Activated T-cell treated with anti-CD3 and anti-CD28 coated beads, Interleukin-2, amount 50 U/mL, for 24 hours (primary cell): Measurements from ENCODE around the gene ZNF670.
"Not testable (repeated sequence)": the region's sequence is repeated elsewhere in the genome, so short reads cannot be mapped to it uniquely, and the experiment has no call there.

Experiments used
- DNase-seq: peaks from one replicate; pipeline ENCODE4 v3.0.0-alpha.2; 2020
- H3K27ac Mint-ChIP-seq: 2 replicates; pipeline ENCODE4 v1.8.0; 2020; ENCODE audit warnings: mild to moderate bottlenecking, mixed read lengths
- H3K27me3 Mint-ChIP-seq: 2 replicates; pipeline ENCODE4 v1.8.0; 2020; ENCODE audit warnings: mixed read lengths
- H3K36me3 Mint-ChIP-seq: 2 replicates; pipeline ENCODE4 v1.8.0; 2020; ENCODE audit warnings: low read depth, mixed read lengths
- H3K4me1 Mint-ChIP-seq: 2 replicates; pipeline ENCODE4 v1.8.0; 2020; ENCODE audit warnings: low read depth, mixed read lengths
- H3K4me3 Mint-ChIP-seq: 2 replicates; pipeline ENCODE4 v1.8.0; 2020; ENCODE audit warnings: mild to moderate bottlenecking, moderate library complexity, mixed read lengths
- H3K9me3 Mint-ChIP-seq: 2 replicates; pipeline ENCODE4 v1.8.0; 2020; ENCODE audit warnings: mixed read lengths

Gene ZNF670

GRCh38 chr1:247078258-247079140 is at the start of gene ZNF670:
Gene ZNF670 (minus strand): TSS chr1:247078811. CDS start chr1:247078596, 215 bp downstream.
- peaks cover 48% of the 10 kb centered on the region for H3K36me3 Mint-ChIP-seq
- H3K4me3 Mint-ChIP-seq = peak within 1 kb of the TSS; percentile 94
- DNase-seq = peak; percentile 91
- peaks cover 8% of the 10 kb centered on the region for H3K9me3 Mint-ChIP-seq
- peak within 1 kb of the TSS; percentile 96 for H3K27ac Mint-ChIP-seq
- H3K27me3 Mint-ChIP-seq = peaks cover 7% of the 10 kb centered on the region
- peaks cover 29% of the 10 kb centered on the region for H3K4me1 Mint-ChIP-seq

- H3K4me1 Mint-ChIP-seq, DNase-seq, H3K27me3 Mint-ChIP-seq: not testable (repeated sequence)
- Mint-ChIP-seq H3K4me3 (peak overlapping the region; percentile 84), H3K27ac (peak overlapping the region; percentile 75), H3K36me3 (peaks cover 42% of the 10 kb centered on the region), H3K9me3 (peaks cover 15% of the 10 kb centered on the region)
Observed at GRCh38 chr1:247127519-247128282, 49.1 kb upstream of the ZNF670 start.

GRCh38 chr1:247126601-247127000 is 48.0 kb upstream of the ZNF670 start:
- H3K27ac Mint-ChIP-seq, H3K9me3 Mint-ChIP-seq, H3K4me1 Mint-ChIP-seq, DNase-seq, H3K27me3 Mint-ChIP-seq, H3K4me3 Mint-ChIP-seq: not testable (repeated sequence)
- H3K36me3 Mint-ChIP-seq = peaks cover 31% of the 10 kb centered on the region

- H3K27me3 Mint-ChIP-seq, H3K4me1 Mint-ChIP-seq, H3K4me3 Mint-ChIP-seq, DNase-seq, H3K27ac Mint-ChIP-seq, H3K9me3 Mint-ChIP-seq: not testable (repeated sequence)
- H3K36me3 Mint-ChIP-seq = peaks cover 27% of the 10 kb centered on the region
Observed at GRCh38 chr1:247126166-247126565, 47.6 kb upstream of the ZNF670 start.

GRCh38 chr1:247121382-247121781 is 42.8 kb upstream of the ZNF670 start:
- Mint-ChIP-seq H3K36me3 (peaks cover 3% of the 10 kb centered on the region), H3K4me3 (no peak overlapping the region), H3K9me3 (peaks cover 7% of the 10 kb centered on the region), H3K27me3 (no peaks in the 10 kb centered on the region), H3K4me1 (no peaks in the 10 kb centered on the region), H3K27ac (no peak overlapping the region)
- no peak for DNase-seq

- H3K9me3 Mint-ChIP-seq, H3K4me1 Mint-ChIP-seq, H3K27me3 Mint-ChIP-seq, H3K36me3 Mint-ChIP-seq, H3K4me3 Mint-ChIP-seq, H3K27ac Mint-ChIP-seq, DNase-seq: not testable (repeated sequence)
Observed at GRCh38 chr1:247120408-247120668, 41.7 kb upstream of the ZNF670 start.

GRCh38 chr1:247119600-247120407 is 41.2 kb upstream of the ZNF670 start:
- no peaks in the 10 kb centered on the region for H3K27me3 Mint-ChIP-seq
- peaks cover 7% of the 10 kb centered on the region for H3K9me3 Mint-ChIP-seq
- H3K4me3 Mint-ChIP-seq = no peak overlapping the region
- H3K27ac Mint-ChIP-seq = no peak overlapping the region
- no peaks in the 10 kb centered on the region for H3K4me1 Mint-ChIP-seq
- H3K36me3 Mint-ChIP-seq = no peaks in the 10 kb centered on the region
- DNase-seq = no peak

GRCh38 chr1:247118946-247119446 is 40.4 kb upstream of the ZNF670 start:
- Mint-ChIP-seq H3K27me3 (no peaks in the 10 kb centered on the region), H3K4me1 (no peaks in the 10 kb centered on the region), H3K27ac (no peak overlapping the region), H3K9me3 (peaks cover 7% of the 10 kb centered on the region), H3K36me3 (no peaks in the 10 kb centered on the region), H3K4me3 (no peak overlapping the region)
- peak; percentile 41 for DNase-seq

- Mint-ChIP-seq H3K4me1 (peaks cover 6% of the 10 kb centered on the region), H3K36me3 (no peaks in the 10 kb centered on the region), H3K9me3 (no peaks in the 10 kb centered on the region), H3K27me3 (peaks cover 22% of the 10 kb centered on the region), H3K4me3 (no peak overlapping the region), H3K27ac (no peak overlapping the region)
- no peak for DNase-seq
Observed at GRCh38 chr1:247115545-247115944, 36.9 kb upstream of the ZNF670 start.

- no peaks in the 10 kb centered on the region for H3K9me3 Mint-ChIP-seq
- no peak overlapping the region for H3K4me3 Mint-ChIP-seq
- H3K36me3 Mint-ChIP-seq = no peaks in the 10 kb centered on the region
- peaks cover 8% of the 10 kb centered on the region for H3K4me1 Mint-ChIP-seq
- peak overlapping the region; percentile 55 for H3K27ac Mint-ChIP-seq
- H3K27me3 Mint-ChIP-seq = peaks cover 22% of the 10 kb centered on the region
- no peak for DNase-seq
Observed at GRCh38 chr1:247115141-247115510, 36.5 kb upstream of the ZNF670 start.

GRCh38 chr1:247114351-247115140 is 35.9 kb upstream of the ZNF670 start:
- no peaks in the 10 kb centered on the region for H3K36me3 Mint-ChIP-seq
- peaks cover 26% of the 10 kb centered on the region for H3K27me3 Mint-ChIP-seq
- no peak overlapping the region for H3K27ac Mint-ChIP-seq
- H3K4me3 Mint-ChIP-seq = no peak overlapping the region
- peaks cover 13% of the 10 kb centered on the region for H3K4me1 Mint-ChIP-seq
- DNase-seq = no peak
- no peaks in the 10 kb centered on the region for H3K9me3 Mint-ChIP-seq

- peaks cover 14% of the 10 kb centered on the region for H3K4me1 Mint-ChIP-seq
- no peaks in the 10 kb centered on the region for H3K36me3 Mint-ChIP-seq
- no peak overlapping the region for H3K4me3 Mint-ChIP-seq
- no peak for DNase-seq
- H3K27me3 Mint-ChIP-seq = peaks cover 31% of the 10 kb centered on the region
- no peaks in the 10 kb centered on the region for H3K9me3 Mint-ChIP-seq
- no peak overlapping the region for H3K27ac Mint-ChIP-seq
Observed at GRCh38 chr1:247113733-247114271, 35.2 kb upstream of the ZNF670 start.

- Mint-ChIP-seq H3K36me3 (no peaks in the 10 kb centered on the region), H3K9me3 (no peaks in the 10 kb centered on the region), H3K27me3 (peaks cover 38% of the 10 kb centered on the region), H3K27ac (no peak overlapping the region), H3K4me1 (peaks cover 14% of the 10 kb centered on the region), H3K4me3 (no peak overlapping the region)
- no peak for DNase-seq
Observed at GRCh38 chr1:247113094-247113497, 34.5 kb upstream of the ZNF670 start.

- Mint-ChIP-seq H3K27me3 (peaks cover 44% of the 10 kb centered on the region), H3K4me1 (peaks cover 14% of the 10 kb centered on the region), H3K4me3 (peak overlapping the region; percentile 25), H3K9me3 (no peaks in the 10 kb centered on the region), H3K27ac (no peak overlapping the region), H3K36me3 (no peaks in the 10 kb centered on the region)
- no peak for DNase-seq
Observed at GRCh38 chr1:247112479-247112781, 33.8 kb upstream of the ZNF670 start.
